IPS-20b (cell line): ENCODE results near the gene TUFM.

Experiments used
- H3K27ac ChIP-seq: one replicate; pipeline ENCODE4 v1.5.1; 2013; ENCODE audit warnings: low read length
- H3K27me3 ChIP-seq: 2 replicates; pipeline ENCODE4 v1.6.1; 2013; ENCODE audit warnings: mild to moderate bottlenecking, low read length, inconsistent platforms; ENCODE audit not compliant: insufficient read depth
- H3K36me3 ChIP-seq: 2 replicates; pipeline ENCODE4 v1.6.1; 2013; ENCODE audit warnings: low read depth, mild to moderate bottlenecking, inconsistent platforms, low read length, moderate library complexity; ENCODE audit not compliant: insufficient read depth
- H3K4me1 ChIP-seq: 2 replicates; pipeline ENCODE4 v1.6.1; 2013; ENCODE audit warnings: mild to moderate bottlenecking, control low read depth, inconsistent platforms, low read length, moderate library complexity; ENCODE audit not compliant: insufficient read depth
- H3K4me3 ChIP-seq: 2 replicates; pipeline ENCODE4 v1.5.1; 2013; ENCODE audit warnings: mild to moderate bottlenecking, low read length, inconsistent platforms
- H3K9ac ChIP-seq: 2 replicates; pipeline ENCODE4 v1.6.1; 2013; ENCODE audit warnings: low read depth, mild to moderate bottlenecking, inconsistent platforms, low read length, moderate library complexity
- H3K9me3 ChIP-seq: 2 replicates; pipeline ENCODE4 v1.6.1; 2013; ENCODE audit warnings: mild to moderate bottlenecking, low read depth, low read length, inconsistent platforms; ENCODE audit not compliant: insufficient read depth

The TUFM gene

GRCh38 chr16:28880589-28880915, 34.4 kb upstream of the TUFM start:
- Histone ChIP-seq H3K9me3 (no peaks in the 10 kb centered on the region), H3K9ac (peak overlapping the region; percentile 81; the same call in 1 of the 2 replicates), H3K4me1 (peaks cover 12% of the 10 kb centered on the region; the same call in 1 of the 2 replicates), H3K4me3 (peak overlapping the region; percentile 96; the same call in 1 of the 2 replicates), H3K36me3 (no peaks in the 10 kb centered on the region), H3K27ac (no peak overlapping the region), H3K27me3 (peaks cover 15% of the 10 kb centered on the region)

GRCh38 chr16:28879841-28880588, 33.9 kb upstream of the TUFM start:
- H3K27ac ChIP-seq, result peak overlapping the region; percentile 35

GRCh38 chr16:28879261-28879840, 33.2 kb upstream of the TUFM start:
- Histone ChIP-seq H3K36me3 (peaks cover under 1% of the 10 kb centered on the region; the same call in 1 of the 2 replicates), H3K27ac (peak overlapping the region; percentile 34), H3K4me1 (peaks cover 12% of the 10 kb centered on the region; the same call in 1 of the 2 replicates), H3K27me3 (peaks cover 15% of the 10 kb centered on the region), H3K9me3 (no peaks in the 10 kb centered on the region), H3K9ac (peak overlapping the region; percentile 97), H3K4me3 (peak overlapping the region; percentile 96)

More at GRCh38 chr16:28879841-28880588, 33.9 kb upstream of the TUFM start:
- Histone ChIP-seq H3K9ac (peak overlapping the region; percentile 97), H3K4me3 (peak overlapping the region; percentile 96), H3K4me1 (peaks cover 12% of the 10 kb centered on the region; the same call in 1 of the 2 replicates), H3K27me3 (peaks cover 15% of the 10 kb centered on the region), H3K9me3 (no peaks in the 10 kb centered on the region), H3K36me3 (no peaks in the 10 kb centered on the region)

- no peaks in the 10 kb centered on the region for H3K9me3 ChIP-seq
- H3K4me1 ChIP-seq, result peaks cover 8% of the 10 kb centered on the region; the same call in 1 of the 2 replicates
- peak within 1 kb of the TSS; percentile 96 for H3K4me3 ChIP-seq
- H3K9ac ChIP-seq, result peak within 1 kb of the TSS; percentile 97
- peaks cover 8% of the 10 kb centered on the region for H3K36me3 ChIP-seq
- peaks cover 15% of the 10 kb centered on the region for H3K27me3 ChIP-seq
- peak within 1 kb of the TSS; percentile 34 for H3K27ac ChIP-seq
Measured at GRCh38 chr16:28878083-28878926, 32.2 kb upstream of the TUFM start, which contains the start of gene ATP2A1. Gene ATP2A1 (plus strand): TSS chr16:28878488. CDS start chr16:28878672, 184 bp downstream.

GRCh38 chr16:28877655-28878000, 31.5 kb upstream of the TUFM start:
- H3K4me1 ChIP-seq, result peaks cover 7% of the 10 kb centered on the region; the same call in 1 of the 2 replicates
- peaks cover 15% of the 10 kb centered on the region for H3K27me3 ChIP-seq
- peaks cover 13% of the 10 kb centered on the region for H3K36me3 ChIP-seq
- H3K27ac ChIP-seq, result no peak overlapping the region
- H3K9me3 ChIP-seq, result no peaks in the 10 kb centered on the region
- H3K9ac ChIP-seq, result no peak overlapping the region; the same call in 1 of the 2 replicates
- H3K4me3 ChIP-seq, result no peak overlapping the region

GRCh38 chr16:28876973-28877654, 31.0 kb upstream of the TUFM start:
- H3K9me3 ChIP-seq, result no peaks in the 10 kb centered on the region
- H3K4me1 ChIP-seq, result peaks cover 7% of the 10 kb centered on the region; the same call in 1 of the 2 replicates
- no peak overlapping the region for H3K4me3 ChIP-seq
- peak overlapping the region; percentile 21; the same call in 1 of the 2 replicates for H3K9ac ChIP-seq
- H3K36me3 ChIP-seq, result peaks cover 17% of the 10 kb centered on the region
- no peak overlapping the region for H3K27ac ChIP-seq
- peaks cover 15% of the 10 kb centered on the region for H3K27me3 ChIP-seq

- H3K27me3 ChIP-seq, result peaks cover 9% of the 10 kb centered on the region
- no peak overlapping the region for H3K4me3 ChIP-seq
- no peak overlapping the region for H3K27ac ChIP-seq
- peaks cover 7% of the 10 kb centered on the region; the same call in 1 of the 2 replicates for H3K4me1 ChIP-seq
- no peaks in the 10 kb centered on the region for H3K9me3 ChIP-seq
- H3K9ac ChIP-seq, result peak overlapping the region; percentile 21; the same call in 1 of the 2 replicates
- H3K36me3 ChIP-seq, result peaks cover 26% of the 10 kb centered on the region
Measured at GRCh38 chr16:28876019-28876659, 30.0 kb upstream of the TUFM start.

GRCh38 chr16:28875134-28876018, 29.2 kb upstream of the TUFM start:
- Histone ChIP-seq H3K9me3 (no peaks in the 10 kb centered on the region), H3K27ac (no peak overlapping the region), H3K9ac (no peak overlapping the region), H3K36me3 (peaks cover 31% of the 10 kb centered on the region), H3K4me3 (no peak overlapping the region), H3K27me3 (peaks cover under 1% of the 10 kb centered on the region), H3K4me1 (peaks cover 7% of the 10 kb centered on the region; the same call in 1 of the 2 replicates)

- Histone ChIP-seq H3K27me3 (no peaks in the 10 kb centered on the region), H3K4me3 (no peak overlapping the region), H3K27ac (no peak overlapping the region), H3K9me3 (no peaks in the 10 kb centered on the region), H3K36me3 (peaks cover 41% of the 10 kb centered on the region), H3K4me1 (peaks cover 7% of the 10 kb centered on the region; the same call in 1 of the 2 replicates), H3K9ac (no peak overlapping the region)
Measured at GRCh38 chr16:28874406-28874805, 28.3 kb upstream of the TUFM start.

- Histone ChIP-seq H3K9ac (no peak overlapping the region), H3K9me3 (no peaks in the 10 kb centered on the region), H3K27ac (no peak overlapping the region), H3K27me3 (no peaks in the 10 kb centered on the region), H3K36me3 (peaks cover 48% of the 10 kb centered on the region), H3K4me1 (peaks cover 4% of the 10 kb centered on the region; the same call in 1 of the 2 replicates), H3K4me3 (no peak overlapping the region)
Measured at GRCh38 chr16:28873543-28874201, 27.5 kb upstream of the TUFM start.
